OCI-LY3 (cell line): Measurements from ENCODE around the gene BCL2L13.

Experiments used
- CTCF ChIP-seq: fragments of 200-600, 300-600 bp; sonication (generic); IDR thresholded peaks from 2 replicates; pipeline ENCODE4 v1.5.1; 2014; ENCODE audit warnings: antibody characterized with exemption, low read length, low read depth
- EZH2phosphoT487 ChIP-seq: fragments of 200-600 bp; shearing (Covaris generic); IDR thresholded peaks from 2 replicates; pipeline ENCODE4 v1.6.1; 2018; ENCODE audit warnings: antibody characterized with exemption, mixed run types, low read depth

DNA sequence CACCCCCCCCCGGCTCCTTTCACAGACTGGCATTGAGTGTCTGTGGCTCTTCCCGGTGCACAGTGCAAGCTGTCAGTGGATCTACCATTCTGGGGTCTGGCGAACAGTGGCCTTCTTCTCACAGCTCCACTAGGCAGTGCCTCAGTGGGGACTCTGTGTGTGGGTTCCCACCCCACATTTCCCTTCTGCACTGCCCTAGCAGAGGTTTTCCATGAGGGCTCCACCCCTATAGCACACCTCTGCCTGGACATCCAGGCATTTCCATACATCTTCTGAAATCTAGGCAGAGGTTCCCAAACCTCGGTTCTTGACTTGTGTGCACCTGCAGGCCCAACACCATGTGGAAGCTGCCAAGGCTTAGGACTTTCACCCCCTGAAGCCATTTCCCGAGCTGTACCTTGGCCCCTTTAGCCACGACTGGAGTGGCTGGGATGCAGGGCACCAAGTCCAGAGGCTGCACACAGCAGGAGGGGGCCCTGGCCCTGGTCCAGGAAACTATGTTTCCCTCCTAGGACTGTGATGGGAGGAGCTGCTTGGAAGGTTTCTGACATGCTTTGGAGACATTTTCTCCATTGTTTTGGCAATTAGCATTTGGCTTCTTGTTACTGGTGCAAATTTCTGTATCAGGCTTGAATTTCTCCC lies 26.0 kb downstream of the BCL2L13 start:
- TF ChIP-seq CTCF = no peak
- no peak for TF ChIP-seq EZH2phosphoT487
